Measurements from ENCODE around the gene DIPK1A. TPM values are rescaled to one million over a fixed set of nuclear protein-coding genes. Genes with fewer than 3 reads are reported as not detected.

Gene DIPK1A
- total RNA-seq, 1 donor from 2014 or later, result 3.9 TPM

DNA sequence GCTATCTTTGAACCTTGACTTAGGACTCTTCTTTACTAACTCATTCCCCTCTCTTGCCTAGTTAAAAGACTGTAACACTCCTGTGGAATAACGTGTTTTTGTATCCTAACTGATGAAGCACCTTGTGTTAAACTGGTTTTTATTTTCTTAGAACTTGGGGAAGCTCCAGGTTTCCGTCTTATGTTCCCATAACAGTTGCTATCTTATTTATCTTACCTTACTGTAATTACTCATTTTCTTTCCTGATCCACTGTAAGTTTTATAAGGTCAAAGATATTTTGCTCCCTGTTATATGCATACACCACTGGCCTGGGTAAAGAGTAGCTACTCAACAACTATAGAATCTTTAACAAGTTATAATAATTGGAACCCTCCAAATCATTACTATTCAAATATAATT, 86.3 kb downstream of the DIPK1A start:
- H3K9me3 Mint-ChIP-seq (ENCODE audit: unreplicated experiment), result no peaks in the 10 kb centered on the region
- no peak overlapping the region for H3K27ac Mint-ChIP-seq (ENCODE audit: unreplicated experiment)
- no peak for DNase-seq (ENCODE audit: low spot score)
- H3K36me3 Mint-ChIP-seq (ENCODE audit: low read depth, unreplicated experiment), result no peaks in the 10 kb centered on the region
- H3K27me3 Mint-ChIP-seq (ENCODE audit: unreplicated experiment), result peaks cover under 1% of the 10 kb centered on the region
- H3K4me1 Mint-ChIP-seq (ENCODE audit: unreplicated experiment), result peaks cover 13% of the 10 kb centered on the region
- no peak overlapping the region for H3K4me3 Mint-ChIP-seq (ENCODE audit: unreplicated experiment)
- TF ChIP-seq, protein P1, sequence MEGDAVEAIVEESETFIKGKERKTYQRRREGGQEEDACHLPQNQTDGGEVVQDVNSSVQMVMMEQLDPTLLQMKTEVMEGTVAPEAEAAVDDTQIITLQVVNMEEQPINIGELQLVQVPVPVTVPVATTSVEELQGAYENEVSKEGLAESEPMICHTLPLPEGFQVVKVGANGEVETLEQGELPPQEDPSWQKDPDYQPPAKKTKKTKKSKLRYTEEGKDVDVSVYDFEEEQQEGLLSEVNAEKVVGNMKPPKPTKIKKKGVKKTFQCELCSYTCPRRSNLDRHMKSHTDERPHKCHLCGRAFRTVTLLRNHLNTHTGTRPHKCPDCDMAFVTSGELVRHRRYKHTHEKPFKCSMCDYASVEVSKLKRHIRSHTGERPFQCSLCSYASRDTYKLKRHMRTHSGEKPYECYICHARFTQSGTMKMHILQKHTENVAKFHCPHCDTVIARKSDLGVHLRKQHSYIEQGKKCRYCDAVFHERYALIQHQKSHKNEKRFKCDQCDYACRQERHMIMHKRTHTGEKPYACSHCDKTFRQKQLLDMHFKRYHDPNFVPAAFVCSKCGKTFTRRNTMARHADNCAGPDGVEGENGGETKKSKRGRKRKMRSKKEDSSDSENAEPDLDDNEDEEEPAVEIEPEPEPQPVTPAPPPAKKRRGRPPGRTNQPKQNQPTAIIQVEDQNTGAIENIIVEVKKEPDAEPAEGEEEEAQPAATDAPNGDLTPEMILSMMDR (IDR thresholded peaks at IDR 0.05; ENCODE audit: unreplicated experiment), result no peak

DNA sequence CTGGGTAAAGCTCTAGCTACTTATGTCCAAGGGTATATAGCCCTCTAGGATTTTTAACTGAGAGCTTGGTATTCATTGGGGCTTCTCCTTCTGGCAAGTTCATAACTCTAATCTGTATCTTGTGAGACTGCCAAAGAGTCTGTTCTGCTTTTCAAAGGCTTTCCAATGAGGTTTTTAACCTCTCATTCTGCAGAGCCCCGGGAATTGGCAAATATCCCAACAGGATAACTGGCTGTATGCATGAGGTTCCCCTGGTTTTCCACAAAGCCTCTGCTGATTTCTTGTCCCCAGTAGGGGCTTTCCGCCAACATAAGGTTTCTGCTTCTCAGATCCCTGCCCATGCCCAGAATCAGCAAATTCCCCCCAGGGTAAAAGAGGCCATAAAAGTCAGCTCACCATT, 88.5 kb downstream of the DIPK1A start:
- peaks cover 1% of the 10 kb centered on the region for H3K27me3 Mint-ChIP-seq (ENCODE audit: unreplicated experiment)

DNA sequence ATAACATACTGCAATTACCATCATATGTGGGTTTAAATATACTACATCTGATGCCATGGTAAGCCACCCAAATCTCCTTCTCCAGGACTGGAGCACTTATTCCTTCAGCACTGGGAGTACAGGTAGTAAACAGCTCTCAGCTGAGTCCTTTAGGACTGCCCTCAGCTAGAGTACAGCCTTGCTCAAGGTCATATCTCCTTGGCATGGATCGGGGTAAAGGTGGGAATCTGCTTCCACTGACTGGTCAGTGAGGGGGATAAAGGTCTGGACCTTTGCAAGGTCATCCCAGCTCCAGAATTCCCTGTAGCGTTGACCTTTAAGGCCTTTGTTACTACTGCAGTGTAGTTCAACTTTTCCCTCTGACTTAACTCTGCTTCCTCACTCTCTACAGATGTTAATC, 90.7 kb downstream of the DIPK1A start:
- no peaks in the 10 kb centered on the region for H3K9me3 Mint-ChIP-seq (ENCODE audit: unreplicated experiment)
- no peaks in the 10 kb centered on the region for H3K4me1 Mint-ChIP-seq (ENCODE audit: unreplicated experiment)
- no peak overlapping the region for H3K27ac Mint-ChIP-seq (ENCODE audit: unreplicated experiment)
- H3K4me3 Mint-ChIP-seq (ENCODE audit: unreplicated experiment), result no peak overlapping the region
- H3K36me3 Mint-ChIP-seq (ENCODE audit: low read depth, unreplicated experiment), result no peaks in the 10 kb centered on the region
- no peak for DNase-seq (ENCODE audit: low spot score)
- TF ChIP-seq, protein P1 (IDR thresholded peaks at IDR 0.05; ENCODE audit: unreplicated experiment), result no peak
- peaks cover 1% of the 10 kb centered on the region for H3K27me3 Mint-ChIP-seq (ENCODE audit: unreplicated experiment)

More for the DNA sequence above, 88.5 kb downstream of the DIPK1A start:
- Mint-ChIP-seq H3K36me3 (ENCODE audit: low read depth, unreplicated experiment) (no peaks in the 10 kb centered on the region), H3K4me1 (ENCODE audit: unreplicated experiment) (peaks cover 10% of the 10 kb centered on the region), H3K4me3 (ENCODE audit: unreplicated experiment) (no peak overlapping the region), H3K9me3 (ENCODE audit: unreplicated experiment) (no peaks in the 10 kb centered on the region), H3K27ac (ENCODE audit: unreplicated experiment) (no peak overlapping the region)
- DNase-seq (ENCODE audit: low spot score), result no peak
- TF ChIP-seq, protein P1 (IDR thresholded peaks at IDR 0.05; ENCODE audit: unreplicated experiment), result no peak

DNA sequence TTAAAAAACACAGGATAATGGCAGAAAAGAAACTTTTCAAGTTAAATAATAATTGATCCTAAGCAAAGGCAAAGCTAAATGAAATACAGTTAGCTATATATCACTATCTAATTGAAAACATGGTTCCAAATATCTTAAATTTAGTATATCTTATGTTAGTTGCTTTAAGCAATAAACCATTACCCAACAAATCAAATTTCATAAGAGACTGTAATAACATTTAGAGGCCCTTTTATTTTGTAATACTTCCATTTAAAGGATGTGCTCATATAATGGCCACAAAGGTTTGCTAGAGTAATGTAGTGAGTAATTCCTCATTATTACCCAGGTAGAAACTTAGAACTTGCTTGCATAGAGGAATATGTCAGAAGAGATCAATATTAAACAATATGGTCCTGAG, 97.1 kb downstream of the DIPK1A start:
- Mint-ChIP-seq H3K4me3 (ENCODE audit: unreplicated experiment) (no peak overlapping the region), H3K4me1 (ENCODE audit: unreplicated experiment) (no peaks in the 10 kb centered on the region), H3K36me3 (ENCODE audit: low read depth, unreplicated experiment) (no peaks in the 10 kb centered on the region), H3K27me3 (ENCODE audit: unreplicated experiment) (peaks cover 2% of the 10 kb centered on the region), H3K9me3 (ENCODE audit: unreplicated experiment) (no peaks in the 10 kb centered on the region), H3K27ac (ENCODE audit: unreplicated experiment) (no peak overlapping the region)
- TF ChIP-seq, protein P1 (IDR thresholded peaks at IDR 0.05; ENCODE audit: unreplicated experiment), result no peak
- DNase-seq (ENCODE audit: low spot score), result no peak

DNA sequence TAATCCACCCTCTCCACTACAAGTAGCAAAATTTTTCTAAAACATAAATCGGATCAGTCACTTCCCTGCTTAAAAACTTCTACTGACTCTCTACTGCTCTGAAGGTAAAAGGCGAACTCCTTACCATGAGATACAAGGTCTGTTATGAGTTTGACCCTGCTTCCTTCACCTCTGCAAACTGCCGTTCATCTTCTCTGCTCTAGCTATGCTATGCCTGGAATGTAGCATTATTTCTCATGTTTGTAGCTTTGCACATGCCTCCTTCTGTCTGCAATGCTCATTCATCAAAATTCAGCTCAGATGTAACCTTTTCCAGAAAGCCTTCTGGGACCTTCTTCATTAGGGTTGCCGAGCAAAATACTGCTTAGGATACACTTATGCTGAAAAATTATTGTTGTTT, 98.7 kb downstream of the DIPK1A start:
- Mint-ChIP-seq H3K4me3 (ENCODE audit: unreplicated experiment) (no peak overlapping the region), H3K36me3 (ENCODE audit: low read depth, unreplicated experiment) (no peaks in the 10 kb centered on the region)

More for the DNA sequence above, 98.7 kb downstream of the DIPK1A start:
- H3K27me3 Mint-ChIP-seq (ENCODE audit: unreplicated experiment), result peaks cover 2% of the 10 kb centered on the region
- H3K27ac Mint-ChIP-seq (ENCODE audit: unreplicated experiment), result no peak overlapping the region
- H3K4me1 Mint-ChIP-seq (ENCODE audit: unreplicated experiment), result no peaks in the 10 kb centered on the region
- TF ChIP-seq, protein P1 (IDR thresholded peaks at IDR 0.05; ENCODE audit: unreplicated experiment), result no peak
- no peak for DNase-seq (ENCODE audit: low spot score)
- no peaks in the 10 kb centered on the region for H3K9me3 Mint-ChIP-seq (ENCODE audit: unreplicated experiment)

Data from endothelial cell (in vitro differentiated cells).